NCI-H226 (cell line): ENCODE measurements around the gene CLCF1.
"Not testable (repeated sequence)": the region's sequence is repeated elsewhere in the genome, so short reads cannot be mapped to it uniquely, and the experiment has no call there.

Experiments
- DNase-seq: peaks from one replicate; pipeline ENCODE4 v3.0.0-alpha.2; 2015

Gene CLCF1

DNA sequence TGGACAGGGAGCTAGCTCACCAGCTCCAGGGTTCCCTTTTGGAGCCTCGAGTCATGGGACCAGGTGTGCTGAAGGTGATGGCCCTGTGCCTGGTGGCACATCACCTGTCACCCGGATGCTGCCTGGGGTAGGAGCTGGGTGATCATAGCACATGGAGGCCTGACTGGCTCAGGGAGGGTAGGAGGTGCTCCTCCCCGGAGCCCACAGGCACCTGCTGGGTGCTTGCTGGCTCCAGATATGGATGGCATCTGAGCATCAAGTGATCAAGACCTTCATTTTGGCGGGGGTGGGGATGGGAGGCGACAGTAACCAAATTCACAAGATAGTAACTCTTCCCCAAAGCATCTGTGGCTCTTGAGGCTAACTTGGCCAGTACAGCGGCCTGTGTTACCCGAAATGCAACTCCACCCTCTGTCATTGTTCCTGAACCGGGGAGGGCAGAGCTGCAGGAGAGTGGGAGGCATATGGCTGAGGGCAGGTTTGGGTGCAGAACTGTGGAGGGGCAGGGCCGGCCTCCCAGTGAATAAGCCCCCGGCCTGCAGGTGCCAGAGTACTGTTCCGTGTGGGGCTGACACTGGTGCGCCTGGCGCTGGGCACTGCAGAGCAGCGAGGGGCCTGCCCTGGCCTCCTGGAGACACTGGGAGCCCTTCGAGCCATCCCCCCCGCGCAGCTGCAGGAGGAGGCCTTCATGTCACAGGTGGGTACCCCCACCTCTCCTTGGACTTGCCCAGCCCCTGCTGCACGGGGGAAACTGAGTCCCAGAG lies 35.2 kb upstream of the CLCF1 start:
- DNase-seq: no peak

GRCh38 chr11:67407688-67408163 lies 34.3 kb upstream of the CLCF1 start:
- DNase-seq: no peak

- DNase-seq: peak; percentile 32
Measured at GRCh38 chr11:67406969-67407687, 33.7 kb upstream of the CLCF1 start.

GRCh38 chr11:67406420-67406968 lies 33.1 kb upstream of the CLCF1 start:
- DNase-seq: no peak

- no peak for DNase-seq
Measured at GRCh38 chr11:67405688-67406339, 32.4 kb upstream of the CLCF1 start.

GRCh38 chr11:67405196-67405567 lies 31.8 kb upstream of the CLCF1 start:
- no peak for DNase-seq

- no peak for DNase-seq
Measured at GRCh38 chr11:67404515-67405195, 31.3 kb upstream of the CLCF1 start.

- DNase-seq: not testable (repeated sequence)
Measured at GRCh38 chr11:67403085-67403484, 29.7 kb upstream of the CLCF1 start.

- DNase-seq: not testable (repeated sequence)
Measured at GRCh38 chr11:67402192-67402839, 28.9 kb upstream of the CLCF1 start.

- DNase-seq: peak; percentile 69
Measured at GRCh38 chr11:67401495-67402191, 28.2 kb upstream of the CLCF1 start, which contains the start of gene PPP1CA. PPP1CA (minus strand) TSS chr11:67401858; CDS start chr11:67401782, 76 bp downstream.

GRCh38 chr11:67400942-67401494 lies 27.6 kb upstream of the CLCF1 start:
- no peak for DNase-seq

DNA sequence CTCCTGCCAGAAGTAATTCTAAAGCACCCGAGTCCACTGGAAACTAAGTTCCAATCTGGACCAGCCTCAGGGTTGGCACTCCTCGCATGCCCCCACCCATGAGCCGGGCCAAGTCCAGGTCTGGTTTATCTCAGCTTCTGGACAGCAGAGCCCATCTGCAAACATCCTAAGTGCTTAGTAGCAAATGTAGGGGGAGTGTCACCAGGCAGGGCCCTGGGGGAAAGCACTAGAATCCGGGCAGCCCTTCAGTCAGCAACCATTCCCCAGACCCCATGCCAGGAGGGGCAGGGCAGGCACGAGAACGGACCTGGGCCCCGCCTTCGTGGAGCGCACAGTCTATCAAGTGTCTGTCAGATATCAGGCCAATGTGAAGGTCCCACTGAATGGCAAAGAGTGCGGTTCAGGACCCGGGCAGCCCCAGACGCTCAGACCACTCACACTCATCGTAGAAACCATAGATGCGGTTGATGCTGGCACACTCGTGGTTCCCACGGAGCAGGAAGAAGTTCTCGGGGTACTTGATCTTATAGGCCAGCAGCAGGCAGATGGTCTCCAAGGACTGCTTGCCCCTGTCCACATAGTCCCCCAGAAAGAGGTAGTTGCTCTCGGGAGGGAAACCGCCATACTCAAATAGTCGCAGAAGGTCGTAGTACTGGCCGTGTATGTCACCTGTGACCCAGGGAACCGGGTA lies 27.0 kb upstream of the CLCF1 start:
- DNase-seq: no peak

DNA sequence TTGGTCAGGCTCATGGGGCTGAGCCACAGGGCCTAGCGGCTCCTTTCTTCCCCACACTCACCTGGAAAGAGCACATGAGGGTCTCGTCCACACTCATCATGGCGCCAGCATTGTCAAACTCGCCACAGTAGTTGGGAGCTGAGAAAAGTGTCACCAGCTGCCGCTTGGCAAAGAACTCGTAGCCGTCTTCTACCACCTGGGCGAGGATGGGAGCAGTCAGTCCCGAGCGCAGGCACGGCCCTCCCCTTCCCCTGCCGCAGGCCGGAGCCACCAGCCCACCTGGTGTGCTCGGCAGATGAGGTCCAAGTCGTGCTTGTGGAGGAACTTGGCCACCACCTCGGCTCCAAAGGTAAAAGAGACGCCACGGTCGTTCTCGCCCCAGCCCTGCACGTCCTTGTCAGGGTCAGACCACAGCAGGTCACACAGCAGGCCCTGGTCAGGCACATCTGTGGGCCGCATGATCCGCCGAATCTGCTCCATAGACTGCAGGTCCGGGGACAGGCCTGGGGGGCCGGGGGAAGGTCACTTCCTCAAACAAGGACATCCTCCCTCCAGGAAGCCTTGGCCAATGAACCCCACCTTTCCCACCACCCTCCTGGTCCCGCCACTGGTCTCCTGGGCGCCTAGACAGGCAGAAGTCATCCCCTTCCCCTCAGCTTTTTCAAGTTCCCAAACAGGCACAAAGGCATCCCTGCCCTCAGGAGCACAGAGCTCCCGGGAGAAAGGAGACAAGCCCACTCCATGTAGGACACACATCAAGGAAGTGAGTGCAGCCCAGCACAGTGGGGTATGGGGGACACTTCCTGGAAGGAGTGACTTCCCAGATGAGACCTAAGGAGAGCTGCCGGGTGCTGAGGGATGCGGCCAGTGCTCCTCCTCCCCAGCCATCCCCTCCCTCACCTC lies 25.5 kb upstream of the CLCF1 start:
- no peak for DNase-seq

DNA sequence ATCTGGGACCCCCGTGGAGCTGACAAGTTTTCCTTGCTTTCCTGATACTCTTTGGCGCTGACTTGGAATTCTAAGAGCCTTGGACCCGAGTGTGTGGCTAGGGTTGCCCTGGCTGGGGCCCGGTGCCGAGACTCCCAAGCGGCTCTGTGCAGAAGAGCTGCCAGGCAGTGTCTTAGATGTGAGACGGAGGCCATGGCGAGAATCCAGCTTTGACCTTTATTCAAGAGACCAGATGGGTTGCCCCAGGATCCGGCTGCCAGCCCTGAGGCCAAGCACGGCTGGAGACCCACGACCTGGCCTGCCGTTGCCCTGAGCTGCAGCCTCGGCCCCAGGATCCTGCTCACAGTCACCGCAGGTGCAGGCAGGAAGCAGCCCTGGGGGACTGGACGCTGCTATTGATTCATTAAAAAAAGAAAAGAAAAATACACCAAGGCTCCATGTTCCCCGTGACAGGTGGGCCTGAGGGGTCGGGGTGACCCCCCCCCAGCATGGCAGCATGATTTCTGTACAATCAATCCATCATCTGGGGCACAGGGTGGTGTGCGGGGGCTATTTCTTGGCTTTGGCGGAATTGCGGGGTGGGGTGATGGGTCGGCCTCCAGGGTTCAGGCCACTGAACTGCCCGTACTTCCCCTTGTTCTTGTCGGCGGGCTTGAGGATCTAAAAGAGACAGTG lies 24.7 kb upstream of the CLCF1 start:
- DNase-seq: no peak

GRCh38 chr11:67397536-67397935 lies 24.1 kb upstream of the CLCF1 start:
- no peak for DNase-seq

DNA sequence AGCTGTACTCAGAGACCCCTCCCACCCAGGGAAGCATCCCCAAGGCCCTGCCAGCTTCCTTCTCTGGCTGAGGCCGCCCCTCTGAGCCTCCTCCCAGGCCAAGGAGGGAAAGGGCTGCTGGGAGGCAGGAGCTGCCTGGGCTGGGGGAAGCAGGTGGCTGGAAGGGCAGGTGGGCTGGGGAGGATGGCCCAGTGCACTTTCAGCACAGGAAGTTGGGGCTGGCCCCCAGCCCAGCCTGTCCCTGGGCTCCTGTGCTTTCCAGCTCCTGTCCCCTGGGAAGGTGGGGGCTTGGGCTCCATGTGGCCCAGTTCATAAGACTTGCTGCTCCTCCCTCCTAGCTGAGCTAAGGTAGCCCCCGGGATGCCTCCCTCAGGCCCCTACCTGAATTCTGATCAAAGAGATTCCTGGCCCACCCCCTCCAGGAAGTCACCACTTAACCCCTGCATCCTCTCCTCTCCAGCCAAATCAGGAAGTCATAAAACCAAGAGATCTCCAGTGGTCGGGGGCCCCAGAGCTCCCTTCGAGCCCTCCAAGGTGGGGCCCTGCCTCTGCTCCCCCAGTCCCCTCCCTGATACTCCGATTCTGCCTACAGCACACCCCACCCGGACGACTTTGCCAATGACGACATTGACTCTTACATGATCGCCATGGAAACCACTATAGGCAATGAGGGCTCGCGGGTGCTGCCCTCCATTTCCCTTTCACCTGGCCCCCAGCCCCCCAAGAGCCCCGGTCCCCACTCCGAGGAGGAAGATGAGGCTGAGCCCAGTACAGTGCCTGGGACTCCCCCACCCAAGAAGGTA lies 23.4 kb upstream of the CLCF1 start:
- DNase-seq: no peak

DNA sequence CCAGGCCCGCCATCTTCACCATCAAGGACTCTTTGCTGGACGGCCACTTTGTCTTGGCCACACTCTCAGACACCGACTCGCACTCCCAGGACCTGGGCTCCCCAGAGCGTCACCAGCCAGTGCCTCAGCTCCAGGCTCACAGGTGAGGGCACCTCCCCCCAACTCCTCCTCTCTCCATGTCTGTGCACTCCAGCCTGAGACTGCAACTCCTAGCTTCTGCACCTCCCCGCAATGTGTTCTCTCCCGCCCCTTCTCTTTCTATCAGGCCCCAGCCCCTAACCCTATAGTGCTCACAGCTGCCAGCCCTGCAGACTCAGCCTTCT lies 22.8 kb upstream of the CLCF1 start:
- DNase-seq: no peak

DNA sequence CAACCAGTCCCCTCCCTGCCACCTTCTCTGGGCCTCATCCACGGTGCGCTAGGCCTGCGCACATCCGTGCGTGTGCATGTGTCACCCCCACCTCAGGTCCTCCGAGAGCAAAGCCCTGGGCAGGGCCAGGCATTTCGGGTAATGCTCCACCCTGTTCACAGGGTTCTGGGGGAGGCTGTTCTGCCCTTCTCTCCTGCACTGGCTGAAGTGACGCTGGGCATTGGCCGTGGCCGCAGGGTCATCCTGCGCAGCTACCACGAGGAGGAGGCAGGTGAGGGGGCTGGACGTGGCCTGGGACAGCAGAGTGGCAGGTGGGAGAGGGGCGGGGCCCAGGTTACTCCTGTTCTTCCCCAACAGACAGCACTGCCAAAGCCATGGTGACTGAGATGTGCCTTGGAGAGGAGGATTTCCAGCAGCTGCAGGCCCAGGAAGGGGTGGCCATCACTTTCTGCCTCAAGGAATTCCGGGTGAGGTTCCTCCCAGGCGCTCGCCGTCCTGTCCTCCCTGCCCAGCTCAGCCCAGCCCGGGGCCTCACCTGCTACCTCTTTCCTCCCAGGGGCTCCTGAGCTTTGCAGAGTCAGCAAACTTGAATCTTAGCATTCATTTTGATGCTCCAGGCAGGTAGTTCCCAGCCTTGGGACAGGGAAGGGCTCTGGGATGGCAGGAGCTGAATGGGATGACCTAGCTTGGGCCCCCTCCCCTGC lies 22.3 kb upstream of the CLCF1 start:
- DNase-seq: no peak
